Measurements from ENCODE around the gene FAM180B.
A peak's percentile ranks its signal among the peaks of the same experiment; 100 is the strongest.

FAM180B gene

GRCh38 chr11:47605921-47606320, 19.4 kb downstream of the FAM180B start:
- Histone ChIP-seq H3K4me3 (ENCODE audit: low read depth, low read length) (no peak overlapping the region), H3K9me3 (ENCODE audit: severe bottlenecking) (no peaks in the 10 kb centered on the region), H3K36me3 (peaks cover 9% of the 10 kb centered on the region), H3K27me3 (ENCODE audit: insufficient read depth, low read depth, severe bottlenecking) (no peaks in the 10 kb centered on the region), H3K27ac (no peak overlapping the region)
- DNase-seq: no peak
- no peak for TF ChIP-seq CTCF (IDR thresholded peaks at IDR 0.05; ENCODE audit: low read depth, low read length)

GRCh38 chr11:47606731-47607130, 20.3 kb downstream of the FAM180B start:
- Histone ChIP-seq H3K27me3 (ENCODE audit: insufficient read depth, low read depth, severe bottlenecking) (no peaks in the 10 kb centered on the region), H3K9me3 (ENCODE audit: severe bottlenecking) (no peaks in the 10 kb centered on the region), H3K4me3 (ENCODE audit: low read depth, low read length) (no peak overlapping the region), H3K36me3 (peaks cover 9% of the 10 kb centered on the region), H3K27ac (no peak overlapping the region)
- TF ChIP-seq CTCF (IDR thresholded peaks at IDR 0.05; ENCODE audit: low read depth, low read length): no peak
- no peak for DNase-seq

GRCh38 chr11:47607380-47607779, 20.9 kb downstream of the FAM180B start:
- no peaks in the 10 kb centered on the region for H3K27me3 ChIP-seq (ENCODE audit: insufficient read depth, low read depth, severe bottlenecking)
- H3K36me3 ChIP-seq: peaks cover 9% of the 10 kb centered on the region
- H3K4me3 ChIP-seq (ENCODE audit: low read depth, low read length): no peak overlapping the region
- no peaks in the 10 kb centered on the region for H3K9me3 ChIP-seq (ENCODE audit: severe bottlenecking)
- no peak for TF ChIP-seq CTCF (IDR thresholded peaks at IDR 0.05; ENCODE audit: low read depth, low read length)
- H3K27ac ChIP-seq: no peak overlapping the region
- DNase-seq: no peak

DNA sequence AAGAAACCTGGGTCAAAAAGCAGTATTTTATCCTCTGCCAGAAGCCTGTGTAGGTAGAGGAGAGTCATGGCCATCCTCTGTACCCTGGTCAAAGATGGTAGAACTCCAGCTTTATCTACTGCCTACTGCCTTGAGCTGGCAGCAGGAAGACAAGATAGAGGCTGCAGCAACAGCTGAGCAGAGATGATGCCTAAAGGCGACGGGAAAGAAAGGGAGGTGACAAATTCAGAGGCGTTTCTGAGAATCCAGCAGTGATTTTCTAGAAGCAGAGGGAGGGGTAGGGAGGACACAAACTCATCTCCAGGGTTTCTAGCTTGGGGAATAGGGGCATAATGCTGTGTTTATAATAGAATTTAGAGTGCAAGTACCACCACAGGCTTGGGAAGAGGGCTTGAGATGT, 23.2 kb downstream of the FAM180B start:
- Histone ChIP-seq H3K4me3 (ENCODE audit: low read depth, low read length) (no peak overlapping the region), H3K36me3 (peaks cover 9% of the 10 kb centered on the region), H3K9me3 (ENCODE audit: severe bottlenecking) (no peaks in the 10 kb centered on the region), H3K27me3 (ENCODE audit: insufficient read depth, low read depth, severe bottlenecking) (no peaks in the 10 kb centered on the region), H3K27ac (no peak overlapping the region)
- TF ChIP-seq CTCF (IDR thresholded peaks at IDR 0.05; ENCODE audit: low read depth, low read length): no peak
- no peak for DNase-seq

- Histone ChIP-seq H3K9me3 (ENCODE audit: severe bottlenecking) (no peaks in the 10 kb centered on the region), H3K4me3 (ENCODE audit: low read depth, low read length) (no peak overlapping the region), H3K27ac (peak overlapping the region; percentile 3), H3K36me3 (peaks cover 10% of the 10 kb centered on the region), H3K27me3 (ENCODE audit: insufficient read depth, low read depth, severe bottlenecking) (no peaks in the 10 kb centered on the region)
- DNase-seq: no peak
- no peak for TF ChIP-seq CTCF (IDR thresholded peaks at IDR 0.05; ENCODE audit: low read depth, low read length)
Observed at GRCh38 chr11:47611348-47611794, 24.9 kb downstream of the FAM180B start.

- Histone ChIP-seq H3K27me3 (ENCODE audit: insufficient read depth, low read depth, severe bottlenecking) (no peaks in the 10 kb centered on the region), H3K4me3 (ENCODE audit: low read depth, low read length) (no peak overlapping the region), H3K27ac (no peak overlapping the region), H3K9me3 (ENCODE audit: severe bottlenecking) (no peaks in the 10 kb centered on the region), H3K36me3 (peaks cover 29% of the 10 kb centered on the region)
- no peak for DNase-seq
- no peak for TF ChIP-seq CTCF (IDR thresholded peaks at IDR 0.05; ENCODE audit: low read depth, low read length)
Observed at GRCh38 chr11:47615249-47615648, 28.8 kb downstream of the FAM180B start.

Measured in WERI-Rb-1 (cell line).